Stimulated activated naive CD8-positive, alpha-beta T cell treated with anti-CD3 and anti-CD28 coated beads, Interleukin-15, amount 100 ng/mL, for 72 hours (primary cell): Measurements from ENCODE around the gene PITPNM1.
"Not testable (repeated sequence)": the region's sequence is repeated elsewhere in the genome, so short reads cannot be mapped to it uniquely, and the experiment has no call there.

Experiments
- ATAC-seq: fragments of 150-1000 bp; cut with Tn5 transposase; 2 replicates; pipeline ENCODE4 v1.10.0; 2021; ENCODE audit warnings: mild to moderate bottlenecking, moderate library complexity
- DNase-seq, 2 donors: peaks; one replicate each; pipeline ENCODE4 v3.0.0; 2021 to 2022
- H3K27ac Mint-ChIP-seq, 2 donors: one replicate each; pipeline ENCODE4 v1.8.0; 2022; ENCODE audit warnings: mild to moderate bottlenecking in 2 of 2, mixed read lengths in 2 of 2, moderate library complexity in 2 of 2
- H3K27me3 Mint-ChIP-seq: one replicate; pipeline ENCODE4 v1.8.0; 2022; ENCODE audit warnings: mixed read lengths
- H3K4me1 Mint-ChIP-seq: one replicate; pipeline ENCODE4 v1.8.0; 2022; ENCODE audit warnings: mild to moderate bottlenecking, mixed read lengths
- H3K4me3 Mint-ChIP-seq, 2 donors: one replicate each; pipeline ENCODE4 v1.8.0; 2022; ENCODE audit warnings: mild to moderate bottlenecking in 2 of 2, mixed read lengths in 2 of 2, moderate library complexity in 1 of 2
- H3K9me3 Mint-ChIP-seq, 2 donors: one replicate each; pipeline ENCODE4 v1.8.0; 2022; ENCODE audit warnings: mixed read lengths in 2 of 2

PITPNM1 gene

DNA sequence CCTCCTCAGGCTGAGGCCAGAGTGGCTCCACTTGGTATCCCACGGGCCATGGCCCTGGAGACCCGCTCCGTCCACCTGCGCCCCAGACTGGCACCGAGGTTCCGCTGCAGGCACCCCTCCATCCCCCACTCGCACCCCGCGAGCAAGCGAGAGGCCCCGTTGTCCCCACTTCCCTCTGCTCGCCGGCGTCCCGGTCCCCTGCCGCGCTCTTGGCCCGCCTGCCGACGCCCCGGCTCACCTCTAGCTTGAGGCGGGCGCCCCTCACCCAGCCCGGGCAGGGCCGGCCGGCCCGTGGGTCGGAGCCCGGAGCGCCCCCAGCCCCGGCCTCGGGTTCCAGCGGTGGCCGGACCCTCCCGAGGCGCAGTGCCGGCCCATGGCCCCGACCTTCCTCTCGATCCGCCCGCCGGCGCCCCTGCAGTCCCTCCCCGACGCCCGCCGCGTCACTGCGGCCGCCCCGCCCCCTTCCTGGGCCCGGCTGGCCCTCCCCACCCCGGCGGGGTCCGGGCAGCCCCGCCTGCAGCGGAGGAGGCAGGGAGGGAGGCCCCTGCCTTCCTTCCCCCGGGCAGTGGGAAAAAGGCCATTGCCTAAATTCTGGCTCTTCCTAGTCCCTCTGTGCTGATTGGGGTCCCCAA lies at the start of gene PITPNM1:
PITPNM1 (minus strand) TSS at position 414 of the 632 bp plus-strand sequence. CDS start 1,183 bp downstream, outside the sequence.
- DNase-seq (peak; percentile 74 to 78), ATAC-seq (peak; percentile 25)
- Mint-ChIP-seq H3K4me3 (peak within 1 kb of the TSS; percentile 84 to 95), H3K9me3 (no peaks in the 10 kb centered on the region), H3K27me3 (no peaks in the 10 kb centered on the region), H3K27ac (peak within 1 kb of the TSS; percentile 86 to 94), H3K4me1 (peaks cover 72% of the 10 kb centered on the region)

- H3K27ac Mint-ChIP-seq, H3K4me1 Mint-ChIP-seq, ATAC-seq, DNase-seq, H3K4me3 Mint-ChIP-seq: not testable (repeated sequence)
- H3K27me3 Mint-ChIP-seq, result peaks cover 14% of the 10 kb centered on the region
- peaks cover 13 to 20% of the 10 kb centered on the region in 2 donors for H3K9me3 Mint-ChIP-seq
Observed at GRCh38 chr11:67551697-67552096, 46.5 kb upstream of the PITPNM1 start.

DNA sequence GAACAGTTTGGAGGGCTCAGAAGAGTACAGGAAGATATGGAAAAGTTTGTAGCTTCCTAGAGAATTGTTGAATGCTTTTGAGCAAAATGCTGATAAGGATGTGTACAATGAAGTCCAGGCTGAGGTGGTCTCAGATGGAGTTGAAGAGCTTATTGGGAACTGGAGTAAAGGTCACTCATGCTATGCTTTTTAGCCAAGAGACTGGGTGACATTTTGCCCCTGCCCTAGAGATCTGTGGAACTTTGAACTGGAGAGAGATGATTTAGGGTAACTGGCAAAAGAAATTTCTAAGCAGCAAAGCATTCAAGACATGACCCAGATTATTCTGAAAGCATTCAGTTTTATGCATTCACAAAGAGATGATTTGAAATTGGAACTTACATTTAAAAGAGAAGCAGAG lies 46.0 kb upstream of the PITPNM1 start:
- no peaks in the 10 kb centered on the region for H3K4me1 Mint-ChIP-seq
- peaks cover 17% of the 10 kb centered on the region for H3K27me3 Mint-ChIP-seq
- peaks cover 13 to 20% of the 10 kb centered on the region in 2 donors for H3K9me3 Mint-ChIP-seq
- no peak for ATAC-seq
- no peak for DNase-seq
- H3K27ac Mint-ChIP-seq, result no peak overlapping the region
- no peak overlapping the region for H3K4me3 Mint-ChIP-seq

- peaks cover 13 to 20% of the 10 kb centered on the region in 2 donors for H3K9me3 Mint-ChIP-seq
- H3K27me3 Mint-ChIP-seq, result peaks cover 17% of the 10 kb centered on the region
- H3K4me3 Mint-ChIP-seq, result no peak overlapping the region
- H3K4me1 Mint-ChIP-seq, result no peaks in the 10 kb centered on the region
- ATAC-seq, result no peak
- no peak overlapping the region for H3K27ac Mint-ChIP-seq
- no peak for DNase-seq
Observed at GRCh38 chr11:67548555-67549110, 43.5 kb upstream of the PITPNM1 start.

DNA sequence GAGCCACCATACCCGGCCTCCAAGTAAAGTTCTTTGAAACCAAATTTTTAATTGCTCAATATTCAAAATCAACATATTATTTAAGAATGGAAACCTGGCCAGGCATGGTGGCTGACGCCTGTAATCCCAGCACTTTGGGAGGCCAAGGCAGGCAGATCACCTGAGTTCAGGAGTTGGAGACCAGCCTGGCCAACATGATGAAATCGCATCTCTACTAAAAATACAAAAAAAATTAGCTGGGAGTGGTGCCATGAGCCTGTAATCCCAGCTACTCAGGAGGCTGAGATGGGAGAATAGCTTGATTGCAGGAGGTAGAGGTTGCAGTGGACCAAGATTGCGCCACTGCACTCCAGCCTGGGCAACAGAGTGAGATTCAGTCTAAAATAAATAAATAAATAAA lies 42.9 kb upstream of the PITPNM1 start:
- ATAC-seq, H3K27ac Mint-ChIP-seq, H3K4me3 Mint-ChIP-seq, H3K4me1 Mint-ChIP-seq, DNase-seq: not testable (repeated sequence)
- Mint-ChIP-seq H3K9me3 (peaks cover 13 to 20% of the 10 kb centered on the region in 2 donors), H3K27me3 (peaks cover 17% of the 10 kb centered on the region)

DNA sequence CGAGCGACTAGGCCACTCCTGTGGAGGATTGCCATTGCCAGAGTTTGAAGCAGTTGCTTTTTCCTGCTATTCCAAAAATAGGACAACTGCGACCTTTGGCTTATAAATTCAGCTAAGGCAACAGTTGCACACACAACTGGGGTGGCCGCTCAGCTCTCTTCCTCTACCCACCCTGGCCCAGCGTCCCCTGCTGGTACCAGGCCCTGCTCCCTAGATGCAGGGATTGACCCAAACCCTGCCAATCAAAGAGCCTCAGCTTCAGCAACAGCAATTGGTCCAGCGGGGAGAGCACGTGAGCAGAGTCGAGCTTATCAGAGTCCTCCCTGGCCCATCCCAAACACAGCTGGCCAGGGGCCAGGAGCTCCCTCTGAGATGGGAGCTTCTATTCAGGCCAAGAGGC lies 40.1 kb upstream of the PITPNM1 start:
- Mint-ChIP-seq H3K4me3 (no peak overlapping the region), H3K9me3 (no peaks in the 10 kb centered on the region), H3K4me1 (no peaks in the 10 kb centered on the region), H3K27me3 (peaks cover 8% of the 10 kb centered on the region), H3K27ac (no peak overlapping the region)
- ATAC-seq (no peak), DNase-seq (no peak)

GRCh38 chr11:67544616-67545242 lies 39.6 kb upstream of the PITPNM1 start:
- H3K9me3 Mint-ChIP-seq, result no peaks in the 10 kb centered on the region
- no peak for ATAC-seq
- peaks cover 8% of the 10 kb centered on the region for H3K27me3 Mint-ChIP-seq
- no peak overlapping the region for H3K4me3 Mint-ChIP-seq
- H3K4me1 Mint-ChIP-seq, result no peaks in the 10 kb centered on the region
- DNase-seq, result no peak
- H3K27ac Mint-ChIP-seq, result peak overlapping the region in 1 of 2 donors; percentile 13

DNA sequence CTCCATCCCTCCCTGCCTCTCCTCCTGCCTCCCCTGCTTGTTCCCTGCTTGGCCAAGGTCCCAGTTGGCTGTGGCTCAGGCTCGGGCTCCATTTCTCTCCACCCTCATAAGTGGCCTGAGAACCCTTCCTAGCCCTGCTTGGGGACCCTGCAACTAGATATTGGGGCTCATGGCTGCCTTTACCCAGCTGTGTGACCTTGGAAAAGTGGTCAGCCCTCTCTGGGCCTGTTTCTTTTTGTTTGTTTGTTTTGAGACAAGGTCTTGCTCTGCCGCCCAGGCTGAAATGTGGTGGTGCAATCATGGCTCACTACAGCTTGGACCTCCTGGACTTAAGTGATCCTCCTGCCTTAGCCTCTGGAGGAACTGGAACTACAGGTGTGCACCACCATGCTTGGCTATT lies 38.4 kb upstream of the PITPNM1 start:
- H3K27ac Mint-ChIP-seq, result no peak overlapping the region
- H3K9me3 Mint-ChIP-seq, result no peaks in the 10 kb centered on the region
- ATAC-seq, result no peak
- H3K27me3 Mint-ChIP-seq, result peaks cover 8% of the 10 kb centered on the region
- H3K4me3 Mint-ChIP-seq, result no peak overlapping the region
- no peak for DNase-seq
- H3K4me1 Mint-ChIP-seq, result no peaks in the 10 kb centered on the region

GRCh38 chr11:67542971-67543370 lies 37.8 kb upstream of the PITPNM1 start:
- no peak for ATAC-seq
- Mint-ChIP-seq H3K9me3 (no peaks in the 10 kb centered on the region), H3K27ac (no peak overlapping the region)

GRCh38 chr11:67542169-67542568 lies 37.0 kb upstream of the PITPNM1 start:
- DNase-seq (no peak), ATAC-seq (no peak)
- H3K4me1 Mint-ChIP-seq, result no peaks in the 10 kb centered on the region
- peaks cover 8% of the 10 kb centered on the region for H3K27me3 Mint-ChIP-seq
- no peaks in the 10 kb centered on the region for H3K9me3 Mint-ChIP-seq
- H3K4me3 Mint-ChIP-seq, result no peak overlapping the region
- no peak overlapping the region for H3K27ac Mint-ChIP-seq

More at GRCh38 chr11:67542971-67543370, 37.8 kb upstream of the PITPNM1 start:
- DNase-seq, result no peak
- Mint-ChIP-seq H3K27me3 (peaks cover 8% of the 10 kb centered on the region), H3K4me1 (no peaks in the 10 kb centered on the region), H3K4me3 (no peak overlapping the region)

GRCh38 chr11:67541198-67541597 lies 36.0 kb upstream of the PITPNM1 start:
- ATAC-seq (no peak), DNase-seq (no peak)
- H3K9me3 Mint-ChIP-seq, result no peaks in the 10 kb centered on the region
- no peak overlapping the region for H3K27ac Mint-ChIP-seq
- no peak overlapping the region for H3K4me3 Mint-ChIP-seq
- H3K27me3 Mint-ChIP-seq, result no peaks in the 10 kb centered on the region
- no peaks in the 10 kb centered on the region for H3K4me1 Mint-ChIP-seq

- Mint-ChIP-seq H3K4me1 (no peaks in the 10 kb centered on the region), H3K9me3 (peaks cover 2% of the 10 kb centered on the region in 2 donors), H3K4me3 (no peak overlapping the region), H3K27me3 (no peaks in the 10 kb centered on the region), H3K27ac (no peak overlapping the region)
- ATAC-seq (no peak), DNase-seq (no peak)
Observed at GRCh38 chr11:67539550-67539949, 34.4 kb upstream of the PITPNM1 start.

DNA sequence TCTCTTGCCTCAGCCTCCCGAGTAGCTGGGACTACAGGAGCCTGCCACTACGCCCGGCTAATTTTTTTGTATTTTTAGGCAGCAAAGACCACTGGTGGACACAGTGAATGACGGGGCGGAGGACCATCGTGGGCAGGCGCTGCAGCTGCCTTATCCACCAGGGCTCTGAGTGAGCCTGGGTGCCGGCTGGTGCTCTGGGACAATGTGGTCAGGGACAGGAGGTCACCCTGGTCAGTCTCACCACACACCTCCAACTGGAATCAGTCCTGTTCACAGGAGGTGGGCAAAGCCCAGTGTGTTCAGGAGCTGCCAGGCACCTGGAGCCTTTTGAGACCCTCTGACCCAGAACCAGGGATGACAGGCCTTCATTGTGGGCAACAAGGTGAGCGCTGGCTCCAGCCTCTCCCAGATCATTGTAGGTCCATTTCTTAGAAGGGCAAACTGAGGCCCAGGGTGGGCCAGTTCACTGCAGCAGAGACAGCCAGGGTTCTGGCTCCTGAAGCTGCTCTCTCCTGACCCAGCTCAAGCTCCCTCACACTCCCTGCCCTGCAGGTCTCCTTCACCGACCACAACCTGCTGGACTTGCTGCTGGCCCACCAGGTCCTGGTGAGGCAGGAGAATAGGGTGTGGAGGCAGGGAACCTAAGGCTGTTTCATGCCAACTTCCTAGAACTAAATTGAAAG lies 33.8 kb upstream of the PITPNM1 start:
- H3K9me3 Mint-ChIP-seq, result peaks cover 7 to 8% of the 10 kb centered on the region in 2 donors
- no peak overlapping the region for H3K27ac Mint-ChIP-seq

GRCh38 chr11:67538306-67538705 lies 33.1 kb upstream of the PITPNM1 start:
- no peaks in the 10 kb centered on the region for H3K27me3 Mint-ChIP-seq

More for the DNA sequence above, 33.8 kb upstream of the PITPNM1 start:
- no peak for ATAC-seq
- no peaks in the 10 kb centered on the region for H3K27me3 Mint-ChIP-seq
- H3K4me3 Mint-ChIP-seq, result no peak overlapping the region
- H3K4me1 Mint-ChIP-seq, result no peaks in the 10 kb centered on the region
- DNase-seq, result no peak

DNA sequence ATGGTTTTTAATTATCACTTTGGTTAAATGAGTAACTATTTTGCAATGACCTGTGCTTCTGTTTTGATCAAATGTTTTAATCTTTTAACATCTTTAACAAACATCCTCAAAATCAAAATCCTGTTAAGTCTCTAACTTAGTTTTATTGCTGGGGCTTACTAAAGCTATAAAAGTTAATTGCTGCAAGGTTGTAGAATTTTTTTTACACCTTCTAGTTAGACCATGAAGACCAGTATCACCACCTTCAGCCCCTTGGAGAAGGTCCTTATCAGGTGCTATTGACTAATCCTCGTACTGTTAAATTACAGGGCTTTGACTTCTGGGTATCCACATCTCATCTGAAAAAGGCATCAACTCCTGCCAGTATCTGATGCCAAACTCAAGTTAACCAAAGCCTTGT lies 30.4 kb upstream of the PITPNM1 start:
- H3K27me3 Mint-ChIP-seq, result no peaks in the 10 kb centered on the region
- peaks cover 25 to 26% of the 10 kb centered on the region in 2 donors for H3K9me3 Mint-ChIP-seq
- no peak overlapping the region for H3K4me3 Mint-ChIP-seq
- ATAC-seq, result no peak
- no peak overlapping the region for H3K27ac Mint-ChIP-seq
- DNase-seq, result no peak
- H3K4me1 Mint-ChIP-seq, result no peaks in the 10 kb centered on the region

More at GRCh38 chr11:67538306-67538705, 33.1 kb upstream of the PITPNM1 start:
- no peak overlapping the region for H3K4me3 Mint-ChIP-seq
- DNase-seq (no peak), ATAC-seq (no peak)
- no peak overlapping the region for H3K27ac Mint-ChIP-seq
- peaks cover 13 to 15% of the 10 kb centered on the region in 2 donors for H3K9me3 Mint-ChIP-seq
- no peaks in the 10 kb centered on the region for H3K4me1 Mint-ChIP-seq
